GM12878 (cell line): ENCODE data around the gene CCDC198.

Source experiments
- CTCF ChIP-seq, 3 experiments: IDR thresholded peaks in 2 of 3; conservative IDR thresholded peaks in 1 of 3; 2 replicates each; pipeline ENCODE4 v1.5.1; 2011; ENCODE audit warnings: low read depth in 3 of 3, low read length in 3 of 3, mild to moderate bottlenecking in 3 of 3, control low read depth in 2 of 3, moderate library complexity in 2 of 3, inconsistent platforms in 1 of 3, mixed read lengths in 1 of 3; ENCODE audit not compliant: control insufficient read depth in 2 of 3, insufficient read depth in 1 of 3; ENCODE audit errors: extremely low read depth in 1 of 3
- ELK1 ChIP-seq: IDR thresholded peaks from 2 replicates; pipeline ENCODE4 v1.6.1; 2012; ENCODE audit warnings: low read depth, low read length, improper control_type of control experiment
- POLR2A ChIP-seq: IDR thresholded peaks from 2 replicates; pipeline ENCODE4 v1.6.1; 2011; ENCODE audit warnings: low read depth, mild to moderate bottlenecking, low read length
- SKIL ChIP-seq: fragments of 450-650 bp; IDR thresholded peaks from 2 replicates; pipeline ENCODE4 v1.6.1; 2017; ENCODE audit warnings: mild to moderate bottlenecking, low read depth, inconsistent platforms; ENCODE audit not compliant: poor library complexity, severe bottlenecking
- SREBF2 ChIP-seq: IDR thresholded peaks from 2 replicates; pipeline ENCODE4 v1.6.1; 2012; ENCODE audit warnings: mild to moderate bottlenecking, low read length
- TCF7 ChIP-seq: IDR thresholded peaks from 2 replicates; pipeline ENCODE4 v1.6.1; 2014; ENCODE audit warnings: antibody characterized with exemption, borderline replicate concordance

- TF ChIP-seq SREBF2, result no peak
- TF ChIP-seq SKIL, result no peak
- TF ChIP-seq ELK1, result no peak
- no peak for TF ChIP-seq TCF7
- TF ChIP-seq CTCF (IDR thresholded peaks at IDR 0.05 in 2 of 3, conservative IDR thresholded peaks at IDR 0.05 in 1 of 3; ENCODE audit: control insufficient read depth in 2 of 3, extremely low read depth in 1 of 3, insufficient read depth in 1 of 3, low read depth in 3 of 3, low read length in 3 of 3), result no peak
- no peak for TF ChIP-seq POLR2A
Measured at GRCh38 chr14:57519043-57519442, 25.4 kb upstream of the CCDC198 start.
